K562 (cell line): ENCODE measurements around the gene TNNT1. TPM values are rescaled to one million over a fixed set of nuclear protein-coding genes. Genes with fewer than 3 reads are reported as not detected.

ENCODE experiments used
- CHCHD3 ChIP-seq: fragments of 250-450 bp; sonication (Bioruptor Pico); IDR thresholded peaks from 2 replicates; pipeline ENCODE4 v2.1.2; 2022; ENCODE audit warnings: mild to moderate bottlenecking
- EP400 ChIP-seq: fragments of 450-650 bp; IDR thresholded peaks from 2 replicates; pipeline ENCODE4 v1.6.1; 2017; ENCODE audit warnings: antibody characterized with exemption, mild to moderate bottlenecking, moderate library complexity
- FOSL1 ChIP-seq: fragments of 200-800 bp; sonication (Bioruptor generic); conservative IDR thresholded peaks from 2 replicates; pipeline ENCODE4 v1.6.1; 2016; ENCODE audit warnings: missing genetic modification characterization, missing compliant biosample characterization
- GATAD2A ChIP-seq: fragments of 450-650 bp; IDR thresholded peaks from 2 replicates; pipeline ENCODE4 v1.6.1; 2017
- NBN ChIP-seq: fragments of 450-650 bp; IDR thresholded peaks from 2 replicates; pipeline ENCODE4 v1.6.1; 2016; ENCODE audit warnings: low read depth, mild to moderate bottlenecking
- NFRKB ChIP-seq: fragments of 450-650 bp; IDR thresholded peaks from 2 replicates; pipeline ENCODE4 v1.6.1; 2016; ENCODE audit warnings: low read depth
- SUPT5H ChIP-seq: fragments of 450-650 bp; IDR thresholded peaks from 2 replicates; pipeline ENCODE4 v1.6.1; 2016
- TAF9B ChIP-seq: fragments of 450-650 bp; IDR thresholded peaks from 2 replicates; pipeline ENCODE4 v1.6.1; 2018; ENCODE audit warnings: mild to moderate bottlenecking; ENCODE audit not compliant: partially characterized antibody
- TEAD2 ChIP-seq: fragments of 450-650 bp; IDR thresholded peaks from 2 replicates; pipeline ENCODE4 v1.6.1; 2016; ENCODE audit warnings: missing genetic modification characterization, control low read depth, missing compliant biosample characterization
- ZKSCAN8 ChIP-seq: fragments of 200-800 bp; sonication (Bioruptor generic); IDR thresholded peaks from 2 replicates; pipeline ENCODE4 v1.6.1; 2016; ENCODE audit warnings: missing genetic modification characterization, missing compliant biosample characterization
- ZNF174 ChIP-seq: fragments of 250-450 bp; sonication (Bioruptor Pico); IDR thresholded peaks from 2 replicates; pipeline ENCODE4 v1.4.0; 2020; ENCODE audit warnings: mild to moderate bottlenecking
- polyA plus RNA-seq, 8 experiments: library from polyadenylated mRNA; depleted of rRNA in 4 of 8; stranded (reverse) in 5 of 8; unstranded in 3 of 8; fragments of >200 nt; fragmentation: Nextera tagmentation in 2 of 8; fragmentation: Illumina TruSeq in 1 of 8; extraction: Ambion mirVana in 2 of 8; extraction: Trizol in 1 of 8; gene quantifications; 2 replicates each; pipeline versions ENCODE4 v1.2.1 to v1.2.3, GENCODE V29; 2011 to 2014; ENCODE audit warnings: inconsistent platforms in 1 of 8, missing spikeins in 1 of 8
- total RNA-seq, 7 experiments: library from RNA; depleted of rRNA in 6 of 7; stranded (reverse); fragments of >200 nt in 6 of 7; fragmentation: Illumina TruSeq in 2 of 7; extraction: Trizol in 2 of 7; gene quantifications; 2 replicates each; pipeline versions ENCODE4 v1.2.1 to v1.2.3, GENCODE V29; 2011 to 2021; ENCODE audit warnings: low replicate concordance in 1 of 7
- TF ChIP-seq, protein P1 (sequence below): fragments of 250-450 bp; sonication (Bioruptor Pico); IDR thresholded peaks from 2 replicates; pipeline ENCODE4 v1.5.1; 2021; ENCODE audit warnings: mild to moderate bottlenecking
- TF ChIP-seq, protein P2 (sequence below): fragments of 250-450 bp; sonication (Bioruptor Pico); IDR thresholded peaks from 2 replicates; pipeline ENCODE4 v1.5.0; 2021; ENCODE audit warnings: mild to moderate bottlenecking, moderate library complexity
- TF ChIP-seq, protein P3 (sequence below), 2 experiments: fragments of 450-650 bp; IDR thresholded peaks; 2 replicates each; pipeline ENCODE4 v1.6.1; 2016

TNNT1 gene
- total and polyA plus RNA-seq, 9 of the 15 experiments (the other 6 are each of a cell fraction or from before 2014, with no cell fraction given), result 31.8 to 390 (median 227) TPM

- TF ChIP-seq, protein P1, sequence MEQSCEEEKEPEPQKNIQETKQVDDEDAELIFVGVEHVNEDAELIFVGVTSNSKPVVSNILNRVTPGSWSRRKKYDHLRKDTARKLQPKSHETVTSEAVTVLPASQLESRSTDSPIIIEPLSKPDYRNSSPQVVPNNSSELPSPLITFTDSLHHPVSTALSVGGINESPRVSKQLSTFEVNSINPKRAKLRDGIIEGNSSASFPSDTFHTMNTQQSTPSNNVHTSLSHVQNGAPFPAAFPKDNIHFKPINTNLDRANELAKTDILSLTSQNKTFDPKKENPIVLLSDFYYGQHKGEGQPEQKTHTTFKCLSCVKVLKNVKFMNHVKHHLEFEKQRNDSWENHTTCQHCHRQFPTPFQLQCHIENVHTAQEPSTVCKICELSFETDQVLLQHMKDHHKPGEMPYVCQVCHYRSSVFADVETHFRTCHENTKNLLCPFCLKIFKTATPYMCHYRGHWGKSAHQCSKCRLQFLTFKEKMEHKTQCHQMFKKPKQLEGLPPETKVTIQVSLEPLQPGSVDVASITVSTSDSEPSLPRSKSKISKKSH (CRISPR knock-in tag), result no peak
- TF ChIP-seq, protein P2, sequence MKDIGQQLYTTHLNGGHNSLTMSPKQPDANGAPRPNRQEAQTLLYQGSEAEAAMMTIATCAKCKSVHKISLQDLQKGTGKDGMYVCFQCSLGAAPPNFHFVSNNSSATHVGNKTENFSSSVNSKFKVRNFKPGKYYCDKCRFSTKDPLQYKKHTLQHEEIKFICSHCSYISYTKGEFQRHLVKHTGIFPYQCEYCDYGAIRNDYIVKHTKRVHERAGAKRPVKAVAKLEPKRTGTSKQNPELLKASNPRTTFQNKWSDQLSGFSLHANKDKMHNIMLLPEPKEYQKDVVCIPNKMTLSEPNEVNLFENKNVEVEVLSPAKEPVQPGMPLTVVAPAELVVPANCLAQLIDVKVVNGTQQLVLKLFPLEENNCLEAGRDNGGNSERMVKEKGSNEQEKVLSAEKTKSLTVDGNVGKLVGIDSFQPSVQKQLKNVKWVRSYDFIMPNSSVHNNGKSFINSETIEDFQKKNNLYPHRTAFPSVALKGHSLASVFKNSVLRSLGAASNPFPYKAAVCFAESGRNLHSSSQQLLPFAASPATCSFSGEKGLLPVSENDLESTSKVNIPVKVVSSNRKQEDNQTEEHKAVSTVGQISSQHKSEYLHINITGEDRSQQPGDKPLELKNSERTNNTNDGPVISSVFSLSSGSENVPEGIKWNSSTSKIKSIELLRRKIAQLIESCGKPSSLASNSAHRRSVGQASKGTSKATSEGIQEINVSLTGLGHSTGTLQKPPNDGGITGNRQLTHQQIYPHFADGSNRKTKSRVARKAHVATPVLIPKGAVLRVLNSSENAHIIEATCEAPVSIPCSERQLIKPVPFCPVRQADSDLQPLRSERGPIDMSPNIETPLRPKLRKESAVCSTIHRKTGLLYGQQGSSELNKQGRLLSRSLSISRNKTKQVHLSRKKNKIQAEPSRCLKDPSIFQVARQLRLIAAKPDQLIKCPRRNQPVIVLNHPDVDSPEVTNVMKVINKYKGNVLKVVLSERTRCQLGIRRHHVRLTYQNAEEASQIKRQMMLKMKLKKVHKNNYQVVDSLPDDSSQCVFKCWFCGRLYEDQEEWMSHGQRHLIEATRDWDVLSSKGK (CRISPR knock-in tag), result no peak
- no peak for TF ChIP-seq NBN
- no peak for TF ChIP-seq TEAD2 (tag)
- TF ChIP-seq, protein P3, sequence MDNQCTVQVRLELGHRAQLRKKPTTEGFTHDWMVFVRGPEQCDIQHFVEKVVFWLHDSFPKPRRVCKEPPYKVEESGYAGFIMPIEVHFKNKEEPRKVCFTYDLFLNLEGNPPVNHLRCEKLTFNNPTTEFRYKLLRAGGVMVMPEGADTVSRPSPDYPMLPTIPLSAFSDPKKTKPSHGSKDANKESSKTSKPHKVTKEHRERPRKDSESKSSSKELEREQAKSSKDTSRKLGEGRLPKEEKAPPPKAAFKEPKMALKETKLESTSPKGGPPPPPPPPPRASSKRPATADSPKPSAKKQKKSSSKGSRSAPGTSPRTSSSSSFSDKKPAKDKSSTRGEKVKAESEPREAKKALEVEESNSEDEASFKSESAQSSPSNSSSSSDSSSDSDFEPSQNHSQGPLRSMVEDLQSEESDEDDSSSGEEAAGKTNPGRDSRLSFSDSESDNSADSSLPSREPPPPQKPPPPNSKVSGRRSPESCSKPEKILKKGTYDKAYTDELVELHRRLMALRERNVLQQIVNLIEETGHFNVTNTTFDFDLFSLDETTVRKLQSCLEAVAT (IDR thresholded peaks at IDR 0.05), result peak; percentile 17 to 54; a peak in 1 of 4 replicates
- no peak for TF ChIP-seq TAF9B
- TF ChIP-seq ZNF174 (CRISPR knock-in tag), result no peak
- TF ChIP-seq GATAD2A, result no peak
- TF ChIP-seq CHCHD3, result no peak
- TF ChIP-seq EP400, result peak; percentile 80
- no peak for TF ChIP-seq ZKSCAN8 (CRISPR knock-in tag)
- peak; percentile 84 for TF ChIP-seq SUPT5H
- TF ChIP-seq FOSL1 (tag), result 0 out of 2 replicates have a peak, but pooled peaks have one; percentile 39
- TF ChIP-seq NFRKB, result peak; percentile 83; the same call in 1 of the 2 replicates
Measured at GRCh38 chr19:55117663-55118391, 31.2 kb downstream of the TNNT1 start (continued).
